Pulmonary artery endothelial cell (primary cell): ENCODE results near the gene MLXIPL. TPM values are rescaled to one million over a fixed set of nuclear protein-coding genes. Genes with fewer than 3 reads are reported as not detected.
"Not testable (repeated sequence)": the region's sequence is repeated elsewhere in the genome, so short reads cannot be mapped to it uniquely, and the experiment has no call there.

Experiments
- DNase-seq: peaks from one replicate; pipeline ENCODE4 v3.0.0-alpha.2; 2011; ENCODE audit warnings: low read depth, low spot score
- total RNA-seq: library from RNA; depleted of rRNA; stranded (reverse); fragments of >200 nt; gene quantifications from 2 replicates; pipeline ENCODE4 v1.2.3, GENCODE V29; 2014

Gene MLXIPL
- total RNA-seq, 1 donor from 2014 or later = not detected

DNA sequence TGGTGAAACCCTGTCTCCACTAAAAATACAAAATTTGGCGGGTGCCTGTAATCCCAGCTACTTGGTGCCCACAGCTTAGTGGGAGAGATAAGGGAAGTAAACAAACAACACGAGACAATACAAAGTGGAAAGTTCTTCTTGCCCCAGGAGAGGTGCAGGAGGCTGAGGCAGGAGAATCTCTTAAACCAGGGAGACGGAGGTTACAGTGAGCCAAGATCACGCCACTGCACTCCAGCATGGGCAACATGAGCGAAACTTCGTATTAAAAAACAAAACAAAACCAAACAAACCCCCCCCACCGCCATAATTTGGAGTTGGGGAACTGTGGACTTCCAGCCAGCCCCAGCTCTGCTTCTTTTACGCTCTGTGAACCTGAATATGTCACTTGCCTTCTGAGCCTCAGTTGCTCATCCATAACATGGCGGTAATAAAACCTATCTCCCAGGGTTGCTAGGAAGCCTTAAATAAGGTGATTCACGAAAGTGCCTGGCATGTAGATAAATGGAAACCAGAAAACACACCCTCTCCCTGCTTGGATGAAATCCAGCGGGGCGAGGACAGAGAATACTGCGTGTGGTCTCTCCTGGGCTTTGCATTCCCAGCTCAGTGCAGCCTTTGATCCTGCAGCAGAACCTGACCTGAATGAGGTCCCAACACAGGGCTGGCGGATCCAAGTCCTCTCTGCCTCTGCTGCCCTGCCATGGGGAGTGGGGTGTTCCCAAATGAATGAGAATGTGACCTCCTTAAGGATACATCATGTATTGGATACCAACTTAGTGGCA is 10.2 kb downstream of the MLXIPL start:
- DNase-seq = no peak

- DNase-seq = no peak
These were observed 11.6 kb downstream of the MLXIPL start for GRCh38 chr7:73612598-73613269.

GRCh38 chr7:73611017-73611555 is 13.2 kb downstream of the MLXIPL start:
- DNase-seq = no peak

DNA sequence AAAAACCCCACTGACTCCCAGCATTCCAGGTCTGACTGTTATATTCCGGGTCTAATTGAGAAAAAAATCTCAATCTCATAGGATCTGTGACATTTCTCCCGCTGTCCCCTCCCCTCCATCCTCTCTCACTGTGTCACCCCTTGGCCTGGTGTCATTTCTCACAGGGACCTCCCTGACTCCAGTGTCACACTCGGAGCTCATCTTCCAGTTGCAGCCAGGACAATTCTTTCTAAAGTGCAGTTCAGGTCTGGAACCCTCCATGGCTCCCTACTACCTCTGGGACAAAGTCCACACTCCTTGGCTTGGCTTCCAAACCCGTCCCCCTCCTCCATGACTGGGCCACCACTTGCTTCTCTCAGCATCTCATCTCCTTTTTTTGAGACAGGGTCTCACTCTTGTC is 14.2 kb downstream of the MLXIPL start:
- no peak for DNase-seq

DNA sequence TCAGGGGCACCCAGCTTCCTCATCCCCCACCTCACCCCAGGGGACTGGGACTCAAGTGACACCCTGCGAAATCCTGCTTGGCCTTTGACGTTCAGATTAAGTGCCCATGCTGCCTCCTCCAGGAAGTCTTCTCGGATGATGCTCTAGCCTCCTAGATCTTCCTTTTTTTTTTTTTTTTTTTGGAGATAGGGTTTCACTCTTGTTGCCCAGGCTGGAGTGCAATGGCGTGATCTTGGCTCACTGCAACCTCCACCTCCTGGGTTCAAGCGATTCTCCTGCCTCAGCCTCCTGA is 16.7 kb downstream of the MLXIPL start:
- not testable (repeated sequence) for DNase-seq

GRCh38 chr7:73606801-73607691 is 17.3 kb downstream of the MLXIPL start:
- DNase-seq = no peak

GRCh38 chr7:73605601-73606220 is 18.6 kb downstream of the MLXIPL start:
- no peak for DNase-seq

DNA sequence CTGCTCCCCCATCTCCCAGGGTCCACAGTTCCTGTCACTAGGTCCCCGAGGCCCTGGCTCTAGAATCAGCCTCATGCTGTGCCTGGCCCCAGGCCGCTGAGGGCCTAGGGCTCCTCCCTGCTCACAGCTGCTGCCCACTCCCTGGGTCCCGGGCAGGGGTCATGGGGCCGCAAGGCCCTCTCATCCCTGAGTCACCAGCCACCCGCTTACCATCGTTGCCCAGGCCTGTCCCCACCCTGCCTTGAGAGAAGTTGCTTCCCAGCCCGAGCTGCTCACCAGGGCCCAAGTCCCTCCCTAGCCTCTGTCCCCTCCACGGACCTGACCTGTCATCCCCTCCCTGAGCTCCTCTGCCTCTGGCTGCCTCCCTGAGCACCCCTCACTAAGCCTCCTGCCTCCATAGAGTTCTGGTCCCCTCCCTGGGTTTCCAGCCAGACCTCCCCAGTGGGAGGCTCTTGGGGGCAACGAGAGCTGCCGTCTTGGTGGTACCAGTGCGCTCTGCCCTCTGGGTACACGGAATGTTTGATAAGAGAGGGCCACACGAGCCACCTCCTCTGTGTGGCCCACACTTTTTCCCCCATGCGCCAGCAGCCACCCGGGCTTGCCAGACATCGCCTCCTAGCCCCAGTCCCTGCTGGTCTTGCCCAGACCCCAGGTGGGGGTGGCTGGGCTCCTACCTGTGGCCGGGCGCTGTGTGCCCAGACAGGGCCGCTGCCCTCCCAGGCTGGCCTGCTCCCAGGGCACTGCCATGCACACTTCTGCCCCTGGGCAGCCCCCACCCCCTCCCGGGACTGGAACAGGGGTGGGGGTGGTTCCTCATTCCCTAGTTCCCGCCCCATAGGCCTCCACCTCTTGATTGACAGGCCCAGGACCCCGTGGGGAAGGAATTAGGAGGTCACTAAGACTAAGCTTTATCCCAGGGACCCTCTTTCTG is 21.3 kb downstream of the MLXIPL start:
- DNase-seq = no peak

GRCh38 chr7:73599916-73600315 is 24.4 kb downstream of the MLXIPL start:
- no peak for DNase-seq

DNA sequence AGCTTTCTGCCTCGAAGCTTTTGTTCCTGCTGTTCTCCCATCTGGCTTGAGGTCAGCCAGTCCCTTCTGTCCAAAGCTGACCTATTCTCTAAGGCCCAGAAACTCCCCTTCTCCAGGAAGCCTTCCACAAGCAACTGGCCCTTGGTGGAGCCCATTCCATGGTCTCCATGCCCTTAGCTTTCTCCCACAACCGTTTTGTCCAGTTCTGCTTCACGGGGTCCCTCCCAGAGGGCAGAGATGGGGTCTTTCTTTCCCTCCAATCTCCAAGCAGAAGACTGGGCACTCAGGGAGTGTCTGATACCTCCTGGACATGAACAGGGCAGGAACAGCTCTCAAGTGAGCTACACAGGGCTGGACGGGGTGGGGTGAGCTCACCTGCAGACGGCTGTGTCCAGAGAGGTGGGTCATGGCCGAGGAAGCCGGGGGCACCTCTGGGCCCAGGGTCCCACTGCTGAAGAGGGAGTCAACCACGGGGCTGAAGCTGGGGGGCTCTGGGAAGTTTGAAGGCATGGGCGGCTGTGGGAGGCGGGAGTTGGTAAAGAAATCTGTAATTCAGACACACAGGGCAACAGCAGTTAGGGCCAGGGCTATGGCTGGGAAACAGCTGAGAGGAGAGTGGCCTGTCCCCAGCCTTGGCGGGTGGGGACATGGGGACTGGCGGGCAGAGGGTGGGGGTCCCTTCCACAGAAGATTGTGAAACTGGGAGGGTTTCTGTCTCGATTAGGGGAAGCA is 25.0 kb downstream of the MLXIPL start:
- no peak for DNase-seq

DNA sequence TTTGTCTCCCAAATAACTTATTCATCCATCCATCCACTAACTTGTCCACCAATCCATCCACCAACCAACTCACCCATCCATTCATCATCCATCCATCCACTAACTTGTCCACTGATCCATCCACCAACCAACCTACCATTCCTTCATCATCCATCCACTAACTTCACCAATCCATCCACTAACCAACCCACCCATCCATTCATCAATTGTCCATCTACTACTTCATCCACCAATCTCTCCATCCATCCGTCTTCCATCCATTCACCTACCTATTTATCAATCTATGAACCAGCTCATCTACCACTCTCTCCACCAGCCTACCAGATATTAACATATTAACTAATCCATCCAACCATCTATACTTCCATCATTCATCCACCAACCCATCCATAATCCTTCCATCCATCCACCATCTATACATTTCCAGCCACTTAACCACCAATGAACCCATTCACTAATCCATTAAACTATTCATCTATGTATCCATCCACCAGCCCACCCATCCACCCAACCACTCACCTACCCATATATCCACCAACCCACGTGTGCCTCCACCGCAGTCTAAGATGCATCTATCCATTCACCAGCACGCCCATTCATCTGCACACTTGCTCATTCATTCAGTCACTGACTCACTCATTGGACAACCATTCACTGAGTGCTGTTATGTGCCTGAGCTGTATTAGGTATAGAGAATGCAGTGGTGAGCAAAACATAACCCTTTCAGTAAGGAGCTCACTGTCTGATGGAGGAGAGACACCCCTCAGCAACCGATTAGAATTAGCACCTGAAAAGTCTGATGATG is 26.1 kb downstream of the MLXIPL start:
- no peak for DNase-seq

- no peak for DNase-seq
These were observed 27.9 kb downstream of the MLXIPL start for GRCh38 chr7:73596191-73597065.

DNA sequence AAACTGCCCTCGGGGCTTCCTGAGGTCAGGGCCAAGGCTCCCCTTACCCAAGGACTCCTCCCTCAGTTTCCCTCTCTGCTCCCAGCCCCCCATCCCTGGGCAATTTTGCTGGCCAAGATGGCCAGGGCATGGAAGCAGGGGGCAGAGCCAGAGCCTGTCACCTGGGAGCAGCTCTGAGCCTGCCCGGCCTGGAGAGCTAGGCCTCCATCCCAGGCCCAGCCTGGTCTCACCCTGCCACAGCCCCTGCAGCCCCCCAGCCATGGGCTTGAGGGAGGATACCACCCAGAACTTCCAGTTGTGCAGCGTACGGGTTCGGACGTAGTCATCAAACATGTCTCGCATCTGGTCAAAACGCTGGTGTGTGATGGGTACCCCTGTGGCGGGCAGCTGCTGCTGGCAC is 29.0 kb downstream of the MLXIPL start:
- no peak for DNase-seq

- DNase-seq = no peak
These were observed 30.9 kb downstream of the MLXIPL start for GRCh38 chr7:73593207-73594045.

DNA sequence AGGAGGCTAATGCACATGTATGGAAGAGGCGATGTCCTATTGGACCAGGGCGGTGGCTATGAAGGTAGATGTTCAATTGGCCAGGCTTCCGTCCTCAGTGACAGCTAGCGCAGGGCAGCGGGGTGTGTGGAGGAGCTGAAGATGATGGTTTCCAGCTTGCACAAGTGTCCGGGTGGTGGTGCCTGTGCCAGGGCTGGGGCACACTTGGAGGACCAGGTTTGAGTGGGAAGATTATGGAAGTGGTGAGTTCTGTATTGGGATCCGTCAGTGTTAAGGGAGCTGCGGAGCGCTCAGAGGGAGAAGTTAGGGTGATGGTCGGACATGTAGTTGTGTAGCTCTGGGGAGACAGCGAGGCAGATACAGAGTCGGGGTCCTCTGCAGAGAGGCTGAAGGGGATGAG is 37.4 kb downstream of the MLXIPL start:
- DNase-seq = no peak

GRCh38 chr7:73585196-73585595 is 39.1 kb downstream of the MLXIPL start:
- no peak for DNase-seq

- no peak for DNase-seq
These were observed 41.6 kb downstream of the MLXIPL start for GRCh38 chr7:73582664-73583202.
